GM21737 (cell line): Measurements from ENCODE around the gene TMEM128.

ENCODE experiments used
- ATAC-seq: cut with Tn5 transposase; IDR thresholded peaks from one replicate; pipeline ENCODE4 v1.9.1; 2021; ENCODE audit warnings: mild to moderate bottlenecking, moderate library complexity; ENCODE audit not compliant: unreplicated experiment

Gene TMEM128, protein sequence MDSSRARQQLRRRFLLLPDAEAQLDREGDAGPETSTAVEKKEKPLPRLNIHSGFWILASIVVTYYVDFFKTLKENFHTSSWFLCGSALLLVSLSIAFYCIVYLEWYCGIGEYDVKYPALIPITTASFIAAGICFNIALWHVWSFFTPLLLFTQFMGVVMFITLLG

GRCh38 chr4:4248029-4248884 lies at the start of gene TMEM128:
Gene TMEM128 (minus strand): TSS chr4:4248223. CDS start chr4:4248202, 21 bp downstream.
- peak; percentile 97 for ATAC-seq

GRCh38 chr4:4296283-4296846 lies 48.3 kb upstream of the TMEM128 start:
- no peak for ATAC-seq

DNA sequence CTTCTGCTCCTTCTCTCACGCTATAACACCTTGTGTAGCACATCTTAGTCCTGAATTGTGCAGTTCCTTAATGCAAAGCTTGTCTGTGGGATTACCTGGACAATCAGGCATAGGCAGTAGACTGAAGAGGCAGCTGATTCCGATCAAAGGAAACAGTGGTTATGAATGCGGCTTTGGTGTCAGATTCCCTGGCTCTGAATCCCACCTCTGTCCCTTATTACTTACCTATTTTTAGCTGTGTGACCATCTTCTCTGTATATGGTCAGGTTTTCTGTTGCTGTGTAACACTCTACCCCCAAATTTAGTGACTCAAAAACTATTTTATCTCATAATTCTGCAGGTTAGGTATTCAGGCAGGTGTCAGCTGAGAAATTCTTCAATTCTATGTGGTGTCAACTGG lies 45.3 kb upstream of the TMEM128 start:
- no peak for ATAC-seq

DNA sequence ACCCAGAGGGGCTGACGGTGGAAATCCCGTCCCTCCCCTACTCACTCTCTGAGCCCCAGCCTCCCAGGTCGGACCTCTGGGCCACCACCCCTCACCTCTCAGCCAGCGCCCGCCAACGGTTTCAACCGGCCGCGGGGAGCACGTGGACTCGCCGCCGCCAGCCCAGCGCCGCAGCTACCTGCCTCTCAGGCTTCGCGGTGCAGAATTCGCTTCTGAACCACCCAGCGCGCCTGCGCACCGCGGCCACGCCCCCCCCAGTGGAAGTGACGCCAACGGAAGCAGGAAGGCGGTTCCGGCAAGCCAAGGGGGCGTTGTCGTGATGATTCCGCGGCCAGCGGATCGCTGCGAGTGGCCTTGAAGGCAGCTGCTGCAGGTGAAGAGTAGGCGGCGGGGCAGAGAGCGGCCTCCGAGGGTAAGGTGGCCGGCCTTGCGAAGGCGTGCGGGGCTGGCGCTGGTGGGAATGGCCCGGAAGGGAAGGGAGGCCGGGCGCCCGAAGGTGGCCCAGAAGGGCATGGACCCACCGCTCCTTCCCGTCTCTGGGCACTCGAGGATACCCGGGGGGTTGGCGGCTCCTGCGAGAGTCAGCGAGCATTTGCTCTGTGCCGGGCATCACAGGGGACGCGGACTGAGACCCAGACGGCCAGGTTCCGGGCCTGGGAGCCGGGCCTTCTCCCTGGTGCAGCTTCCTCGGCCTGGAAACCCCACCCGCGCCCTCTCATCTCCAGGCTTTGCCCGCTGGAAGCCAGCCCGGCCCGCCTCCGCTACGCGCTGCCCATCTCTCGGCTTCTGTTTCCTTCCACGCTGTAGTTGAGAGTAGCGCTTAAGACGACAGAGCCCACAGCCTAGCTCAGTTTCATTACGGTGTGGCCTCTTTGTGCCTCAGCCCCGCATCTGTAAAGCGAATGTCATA lies 42.2 kb upstream of the TMEM128 start, which contains the start of the genes LYAR and ZBTB49:
Gene LYAR (minus strand): TSS at position 214 of the 910 bp plus-strand sequence. CDS start 6,412 bp downstream, outside the sequence.
Gene ZBTB49 (plus strand): TSS at position 311 of the 910 bp plus-strand sequence. CDS start 9,695 bp downstream, outside the sequence.
- peak; percentile 85 for ATAC-seq

DNA sequence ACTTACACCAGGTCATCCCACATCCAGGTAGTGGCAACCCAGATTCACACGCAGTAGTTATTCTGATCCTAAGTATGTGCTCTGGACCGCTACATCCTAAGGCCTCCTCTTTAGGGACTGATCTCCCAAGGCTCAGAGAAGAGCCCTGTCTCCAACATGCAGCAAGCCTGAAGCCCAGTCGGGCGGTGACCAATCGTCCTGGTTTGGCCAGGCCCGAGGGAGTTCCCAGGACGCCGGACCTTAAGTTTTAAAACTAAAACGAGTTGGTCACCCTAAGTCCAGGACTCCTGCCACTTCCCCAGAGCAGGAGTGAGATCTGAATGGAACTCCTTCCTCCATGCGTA lies 41.5 kb upstream of the TMEM128 start:
- ATAC-seq = peak; percentile 20

DNA sequence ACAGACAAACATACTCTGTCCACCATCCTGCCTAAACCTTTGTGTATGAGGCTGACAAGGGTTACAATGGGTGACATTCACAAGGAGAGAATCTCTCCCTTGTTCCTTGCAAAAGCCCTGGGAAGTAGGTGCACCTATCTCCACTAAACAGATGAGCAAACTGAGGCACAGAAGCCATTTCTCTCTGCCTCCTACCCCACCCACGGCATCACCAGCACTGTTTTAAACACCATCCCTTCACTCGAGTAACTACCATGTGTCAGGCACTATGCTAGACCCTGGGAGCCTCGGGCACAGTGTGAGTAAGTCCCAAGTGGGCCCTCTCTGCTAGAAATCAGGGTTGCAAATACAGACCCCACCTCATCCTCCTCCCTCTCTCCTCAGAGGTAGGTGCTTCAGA lies 41.0 kb upstream of the TMEM128 start:
- no peak for ATAC-seq

GRCh38 chr4:4288098-4288497 lies 40.1 kb upstream of the TMEM128 start:
- ATAC-seq = no peak

DNA sequence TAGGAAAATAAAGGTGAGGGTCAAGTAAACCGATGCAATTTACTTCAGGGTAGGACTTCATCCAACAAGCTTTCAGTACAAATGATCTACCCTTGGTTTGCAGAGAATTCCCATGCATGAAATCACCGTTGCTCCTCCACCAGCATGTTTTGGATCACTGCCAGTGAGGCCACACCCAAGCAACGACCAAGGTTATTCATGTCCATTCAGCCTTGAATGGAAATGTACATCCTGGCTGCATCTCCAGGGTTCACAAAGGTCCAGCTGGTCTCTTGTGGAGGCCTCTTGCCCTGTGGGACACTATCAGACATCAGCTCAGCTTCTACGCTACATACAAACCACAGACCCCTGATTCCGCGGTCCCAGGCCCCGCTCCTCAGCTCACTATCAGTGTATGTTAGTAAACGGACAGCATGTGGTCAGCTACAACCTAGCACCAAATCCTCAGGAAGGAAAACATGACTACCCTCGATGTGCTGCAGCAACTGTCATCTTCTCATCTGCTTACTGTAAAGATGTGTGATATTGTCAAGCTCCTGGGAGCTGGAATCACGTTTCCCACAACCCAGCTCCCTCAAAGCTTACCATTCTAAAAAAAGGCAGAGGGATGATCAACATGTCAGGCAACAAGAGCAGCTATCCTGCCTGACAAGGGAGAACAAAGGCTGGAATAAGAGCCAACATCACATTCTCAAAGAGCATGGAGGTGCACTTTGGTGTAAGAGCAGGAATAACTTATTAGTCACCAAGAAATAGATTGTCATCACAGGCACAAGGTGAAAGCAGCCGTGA lies 37.0 kb upstream of the TMEM128 start:
- no peak for ATAC-seq

- ATAC-seq = no peak
These were observed 33.8 kb upstream of the TMEM128 start for GRCh38 chr4:4281787-4282186.

- no peak for ATAC-seq
These were observed 29.5 kb upstream of the TMEM128 start for GRCh38 chr4:4277531-4277930.

DNA sequence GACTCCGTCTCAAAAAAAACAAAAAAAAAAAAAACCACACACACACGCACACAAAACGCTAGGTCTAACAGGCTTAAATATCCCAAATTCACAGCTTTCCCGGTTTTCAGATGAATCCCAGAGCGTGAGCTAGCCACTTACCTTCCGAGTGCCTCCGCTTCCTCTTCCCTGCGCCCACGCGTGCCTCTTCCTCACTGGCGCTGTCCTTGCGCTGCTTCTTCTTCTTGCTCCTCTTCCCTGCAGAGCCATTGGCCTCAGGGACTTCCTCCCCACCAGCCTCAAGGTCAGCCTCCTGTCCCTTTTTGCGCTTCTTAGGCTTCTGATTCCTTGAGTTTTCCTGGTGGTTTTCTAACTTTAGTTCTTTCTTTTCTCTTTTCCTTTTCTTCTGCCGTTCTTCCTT lies 26.2 kb upstream of the TMEM128 start:
- no peak for ATAC-seq

- ATAC-seq = no peak
These were observed 23.9 kb upstream of the TMEM128 start for GRCh38 chr4:4271912-4272311.

- ATAC-seq = no peak
These were observed 22.5 kb upstream of the TMEM128 start for GRCh38 chr4:4270529-4270928.

DNA sequence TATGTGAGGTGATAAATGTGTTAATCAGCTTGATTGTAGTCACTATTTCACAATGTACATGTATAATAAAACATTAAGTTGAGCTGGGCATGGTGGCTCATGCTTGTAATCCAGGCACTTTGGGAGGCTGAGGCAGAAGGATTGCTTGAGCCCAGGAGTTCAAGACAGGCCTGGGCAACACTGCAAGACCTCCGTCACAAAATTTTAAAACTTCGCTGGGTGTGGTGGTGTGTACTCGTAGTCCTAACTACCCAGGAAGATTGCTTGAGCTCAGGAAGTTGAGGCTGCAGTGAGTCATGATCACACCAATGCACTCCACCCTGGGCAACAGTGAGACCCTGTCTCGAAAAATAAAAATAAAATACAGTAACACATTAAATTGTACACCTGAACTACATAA lies 21.8 kb upstream of the TMEM128 start:
- no peak for ATAC-seq

DNA sequence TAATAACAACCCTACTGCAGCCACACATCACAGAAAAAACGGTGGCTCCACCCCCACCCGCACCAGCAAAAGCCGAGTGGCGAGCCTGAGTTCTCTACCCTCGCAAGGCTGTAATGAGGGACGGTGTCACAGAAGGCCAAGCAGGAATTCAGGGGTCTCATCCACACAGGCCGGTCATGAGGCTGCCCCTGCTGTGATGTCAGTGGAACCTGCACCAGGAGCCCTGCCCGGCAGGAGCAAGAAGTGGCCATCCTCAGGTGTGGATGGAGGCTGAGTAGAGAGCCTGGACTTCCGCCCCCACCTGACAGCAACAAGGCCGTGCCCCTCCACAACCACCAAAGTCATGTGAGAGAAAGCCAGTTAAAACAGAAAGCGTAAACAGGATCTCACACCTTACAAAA lies 21.3 kb upstream of the TMEM128 start:
- no peak for ATAC-seq

- no peak for ATAC-seq
These were observed 20.8 kb upstream of the TMEM128 start for GRCh38 chr4:4268776-4269175.

GRCh38 chr4:4267981-4268380 lies 20.0 kb upstream of the TMEM128 start:
- ATAC-seq = no peak

GRCh38 chr4:4260185-4260751 lies 12.2 kb upstream of the TMEM128 start:
- peak; percentile 55 for ATAC-seq

- ATAC-seq = no peak
These were observed 11.6 kb upstream of the TMEM128 start for GRCh38 chr4:4259484-4260100.
